ENCODE measurements around the gene FCN1. TPM values are rescaled to one million over a fixed set of nuclear protein-coding genes. Genes with fewer than 3 reads are reported as not detected.

FCN1 gene
- total RNA-seq, 1 donor from 2014 or later, result not detected

- H4K20me1 ChIP-seq (ENCODE audit: low read depth), result no peaks in the 10 kb centered on the region
- no peak overlapping the region for H3K4me3 ChIP-seq
- DNase-seq (ENCODE audit: low spot score), result no peak
- H3K9me3 ChIP-seq (ENCODE audit: low read depth), result no peaks in the 10 kb centered on the region
- no peak overlapping the region for H3K9ac ChIP-seq
- no peaks in the 10 kb centered on the region for H3F3A ChIP-seq (ENCODE audit: low read depth)
- no peak overlapping the region for H3K4me2 ChIP-seq
- no peaks in the 10 kb centered on the region for H3K4me1 ChIP-seq
- Mint-ChIP-seq H3K9me3 (no peaks in the 10 kb centered on the region), H3K27ac (peak overlapping the region; percentile 33), H3K4me1 (peaks cover 4% of the 10 kb centered on the region), H3K4me3 (no peak overlapping the region), H3K27me3 (ENCODE audit: insufficient read depth, low read depth) (peaks cover 8% of the 10 kb centered on the region), H3K36me3 (no peaks in the 10 kb centered on the region)
- H2AFZ ChIP-seq (replicated peaks), result no peak overlapping the region
- H3K27ac ChIP-seq, result no peak overlapping the region
- no peaks in the 10 kb centered on the region for H3K79me2 ChIP-seq (ENCODE audit: low read depth)
- no peaks in the 10 kb centered on the region for H3K36me3 ChIP-seq
- H3K27me3 ChIP-seq, result no peaks in the 10 kb centered on the region
- TF ChIP-seq EZH2 (IDR thresholded peaks at IDR 0.05), result no peak
- no peak for TF ChIP-seq EZH2phosphoT487 (IDR thresholded peaks at IDR 0.05)
- TF ChIP-seq CTCF (IDR thresholded peaks at IDR 0.05), result no peak
These were observed 31.9 kb downstream of the FCN1 start for GRCh38 chr9:134885679-134886412.

DNA sequence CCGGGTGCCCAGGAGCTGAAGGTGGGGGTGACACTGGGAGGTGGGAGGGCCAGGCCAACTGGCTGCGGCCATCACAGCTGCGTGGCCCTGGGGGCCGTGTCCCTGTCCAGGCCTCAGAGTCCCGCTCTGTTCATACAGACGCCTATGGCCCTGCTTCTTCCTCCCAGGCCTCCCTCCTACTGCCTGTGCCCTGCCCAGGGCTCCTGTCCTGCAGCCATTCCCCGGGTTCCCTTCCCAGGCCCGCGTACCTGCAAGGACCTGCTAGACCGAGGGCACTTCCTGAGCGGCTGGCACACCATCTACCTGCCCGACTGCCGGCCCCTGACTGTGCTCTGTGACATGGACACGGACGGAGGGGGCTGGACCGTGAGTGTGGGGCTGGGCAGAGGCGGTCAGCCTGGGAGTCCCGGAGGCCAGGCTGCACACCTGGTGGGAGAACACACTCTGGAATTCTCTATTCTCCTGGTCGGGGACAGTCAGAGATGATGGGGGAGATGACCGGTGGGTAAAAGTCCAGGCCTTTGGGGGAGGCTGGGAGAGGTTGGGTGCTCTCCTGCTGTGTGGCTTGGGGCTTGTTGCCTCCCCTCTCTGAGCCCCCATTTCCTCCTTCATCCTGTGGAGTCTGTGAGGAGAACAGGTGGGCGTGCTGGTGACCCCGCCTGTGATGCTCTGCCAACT is 32.6 kb downstream of the FCN1 start:
- no peak for DNase-seq (ENCODE audit: low spot score)
- Mint-ChIP-seq H3K27ac (no peak overlapping the region), H3K36me3 (no peaks in the 10 kb centered on the region), H3K4me1 (peaks cover 4% of the 10 kb centered on the region), H3K9me3 (no peaks in the 10 kb centered on the region), H3K27me3 (ENCODE audit: insufficient read depth, low read depth) (peaks cover 8% of the 10 kb centered on the region), H3K4me3 (no peak overlapping the region)
- no peaks in the 10 kb centered on the region for H3K9me3 ChIP-seq (ENCODE audit: low read depth)
- no peak overlapping the region for H3K9ac ChIP-seq
- no peak for TF ChIP-seq CTCF (IDR thresholded peaks at IDR 0.05)
- no peak for TF ChIP-seq EZH2 (IDR thresholded peaks at IDR 0.05)
- TF ChIP-seq EZH2phosphoT487 (IDR thresholded peaks at IDR 0.05), result no peak
- no peak overlapping the region for H3K4me3 ChIP-seq
- no peaks in the 10 kb centered on the region for H4K20me1 ChIP-seq (ENCODE audit: low read depth)
- no peaks in the 10 kb centered on the region for H3K27me3 ChIP-seq
- H2AFZ ChIP-seq (replicated peaks), result no peak overlapping the region
- no peak overlapping the region for H3K4me2 ChIP-seq
- no peaks in the 10 kb centered on the region for H3K79me2 ChIP-seq (ENCODE audit: low read depth)
- H3K27ac ChIP-seq, result no peak overlapping the region
- no peaks in the 10 kb centered on the region for H3F3A ChIP-seq (ENCODE audit: low read depth)
- H3K36me3 ChIP-seq, result no peaks in the 10 kb centered on the region
- H3K4me1 ChIP-seq, result no peaks in the 10 kb centered on the region

DNA sequence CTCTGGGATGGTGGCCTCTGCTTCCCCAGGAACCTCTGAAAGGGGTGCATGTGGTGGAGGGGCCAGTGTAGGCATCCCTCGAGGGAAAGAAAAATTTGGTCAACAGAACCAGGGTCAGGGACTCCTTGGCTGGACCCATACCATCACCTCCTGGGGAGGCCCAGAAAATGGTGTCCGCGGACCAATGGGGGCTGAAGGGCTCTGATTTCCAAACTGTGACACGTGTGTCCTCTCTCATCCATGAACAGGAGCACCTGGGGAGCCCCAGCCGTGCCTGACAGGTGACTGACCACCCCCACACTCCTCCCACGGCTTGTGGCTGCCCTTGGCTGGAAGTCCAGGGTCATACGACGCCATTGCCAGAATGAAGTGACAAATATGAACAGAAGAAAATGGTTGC is 33.2 kb downstream of the FCN1 start:
- no peaks in the 10 kb centered on the region for H3K9me3 Mint-ChIP-seq
- Histone ChIP-seq H3K9ac (no peak overlapping the region), H3K9me3 (ENCODE audit: low read depth) (no peaks in the 10 kb centered on the region), H2AFZ (replicated peaks) (no peak overlapping the region), H3F3A (ENCODE audit: low read depth) (no peaks in the 10 kb centered on the region), H3K27me3 (no peaks in the 10 kb centered on the region), H3K4me2 (no peak overlapping the region), H3K4me1 (no peaks in the 10 kb centered on the region), H3K27ac (no peak overlapping the region), H3K79me2 (ENCODE audit: low read depth) (no peaks in the 10 kb centered on the region), H3K36me3 (no peaks in the 10 kb centered on the region), H3K4me3 (no peak overlapping the region), H4K20me1 (ENCODE audit: low read depth) (no peaks in the 10 kb centered on the region)
- H3K4me3 Mint-ChIP-seq, result no peak overlapping the region
- H3K4me1 Mint-ChIP-seq, result peaks cover 4% of the 10 kb centered on the region
- DNase-seq (ENCODE audit: low spot score), result no peak
- H3K36me3 Mint-ChIP-seq, result no peaks in the 10 kb centered on the region
- TF ChIP-seq CTCF (IDR thresholded peaks at IDR 0.05), result no peak
- no peak for TF ChIP-seq EZH2 (IDR thresholded peaks at IDR 0.05)
- TF ChIP-seq EZH2phosphoT487 (IDR thresholded peaks at IDR 0.05), result no peak
- peak overlapping the region; percentile 53 for H3K27ac Mint-ChIP-seq
- peaks cover 8% of the 10 kb centered on the region for H3K27me3 Mint-ChIP-seq (ENCODE audit: insufficient read depth, low read depth)
